Transverse colon (tissue), 4 donors: ENCODE data around the gene SOD2.

Experiments used
- CTCF ChIP-seq, 5 experiments: fragments of 200-600 bp in 3 of 5; fragments of 450-650 bp in 2 of 5; sonication (generic) in 3 of 5; IDR thresholded peaks; 1 replicate in 2 of 5; 2 replicates in 3 of 5; pipeline ENCODE4 v1.5.1; 2016 to 2017; ENCODE audit warnings: antibody characterized with exemption in 5 of 5, inconsistent platforms in 3 of 5, mild to moderate bottlenecking in 2 of 5, moderate library complexity in 1 of 5
- POLR2AphosphoS5 ChIP-seq, 3 donors: sonication (generic); formaldehyde crosslinking; IDR thresholded peaks; one replicate each; pipeline ENCODE4 v1.6.1; 2016; ENCODE audit warnings: antibody characterized with exemption in 3 of 3

- TF ChIP-seq CTCF (IDR thresholded peaks at IDR 0.05) (no peak), POLR2AphosphoS5 (IDR thresholded peaks at IDR 0.05) (peak in 1 of 3 donors; percentile 21)
Measured at GRCh38 chr6:159729598-159730331, 36.7 kb upstream of the SOD2 start.
